Eye (tissue), 1 donor: ENCODE data around the gene SNAP29.
"Not testable (repeated sequence)": the region's sequence is repeated elsewhere in the genome, so short reads cannot be mapped to it uniquely, and the experiment has no call there.

Experiments used
- DNase-seq: peaks from one replicate; pipeline ENCODE4 v3.0.0-alpha.2; 2015

The SNAP29 gene

DNA sequence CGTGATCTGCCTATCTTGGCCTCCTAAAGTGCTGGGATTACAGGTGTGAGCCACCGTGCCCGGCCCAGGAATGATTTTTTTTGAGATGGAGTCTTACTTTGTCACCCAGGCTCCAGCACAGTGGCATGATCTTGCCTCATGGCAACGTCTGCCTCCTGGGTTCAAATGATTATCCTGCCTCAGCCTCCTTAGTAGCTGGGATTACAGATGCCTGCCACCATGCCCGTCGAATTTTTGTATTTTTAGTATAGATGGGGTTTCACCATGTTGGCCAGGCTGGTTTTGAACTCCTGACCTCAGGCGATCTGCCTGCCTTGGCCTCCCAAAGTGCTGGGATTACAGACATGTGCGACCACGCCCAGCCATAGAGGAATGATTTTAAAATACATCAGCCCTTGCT, 76.2 kb downstream of the SNAP29 start:
- not testable (repeated sequence) for DNase-seq

DNA sequence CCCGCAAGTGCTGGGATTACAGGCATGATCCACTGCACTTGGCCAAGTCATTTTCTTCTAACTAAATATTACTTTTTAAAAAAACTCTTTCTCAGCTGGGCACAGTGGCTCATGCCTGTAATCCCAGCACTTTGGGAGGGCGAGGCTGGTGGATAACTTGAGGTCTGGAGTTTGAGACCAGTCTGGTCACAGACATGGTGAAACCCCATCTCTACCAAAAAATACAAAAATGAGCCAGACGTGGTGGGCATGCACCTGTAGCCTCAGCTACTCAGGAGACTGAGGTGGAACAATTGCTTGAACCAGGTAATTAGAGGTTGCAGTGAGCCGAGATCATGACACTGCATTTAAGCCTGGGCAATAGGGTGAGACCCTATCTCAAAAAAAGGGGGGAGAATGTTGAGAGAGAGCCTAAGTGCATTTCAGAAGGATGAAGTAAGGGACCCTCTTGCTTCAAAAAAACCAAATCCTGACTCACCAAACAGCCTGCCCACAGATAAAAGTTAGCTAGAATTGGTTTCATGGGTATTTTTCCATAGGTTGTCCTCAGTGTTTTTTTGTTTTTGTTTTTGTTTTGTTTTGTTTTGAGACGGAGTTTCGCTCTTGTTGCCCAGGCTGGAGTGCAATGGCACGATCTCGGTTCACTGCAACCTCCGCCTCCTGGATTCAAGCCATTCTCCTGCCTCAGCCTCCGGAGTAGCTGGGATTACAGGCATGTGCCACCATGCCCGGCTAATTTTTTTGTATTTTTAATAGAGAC, 77.2 kb downstream of the SNAP29 start:
- DNase-seq, result not testable (repeated sequence)

DNA sequence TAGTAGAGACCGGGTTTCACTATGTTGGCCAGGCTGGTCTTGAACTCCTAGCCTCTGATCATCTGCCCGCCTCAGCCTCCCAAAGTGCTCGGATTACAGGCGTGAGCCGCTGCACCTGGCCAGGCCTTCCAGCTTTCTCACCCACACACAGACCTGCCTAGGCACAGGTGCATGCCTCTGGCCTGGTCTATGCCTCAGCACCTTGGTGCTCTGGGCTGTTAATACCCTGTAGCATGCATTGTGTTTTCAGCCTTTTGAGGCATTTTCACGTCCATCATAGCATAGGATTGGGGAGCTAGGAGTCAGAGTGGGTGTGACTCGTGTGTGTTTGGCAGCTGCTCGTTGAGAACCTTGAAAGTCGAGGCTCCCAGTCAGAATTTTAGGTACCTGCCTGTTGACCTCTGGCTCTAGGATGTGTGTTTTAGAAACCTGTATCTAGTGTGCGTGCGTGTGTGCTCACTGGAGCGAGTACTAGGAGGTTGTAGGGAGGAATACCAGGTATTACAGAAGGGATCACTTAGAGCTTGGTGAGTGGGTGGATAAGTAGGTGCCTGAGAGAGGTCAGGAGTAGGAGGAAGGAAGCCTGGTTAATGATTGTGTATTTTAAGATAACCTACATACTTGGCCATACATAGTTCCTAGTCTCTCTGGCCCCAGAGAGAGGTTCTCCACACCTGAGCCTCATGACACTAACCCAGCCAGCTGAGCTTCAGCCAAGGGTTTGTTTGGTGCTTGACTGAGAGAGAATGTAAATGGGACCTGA, 78.4 kb downstream of the SNAP29 start:
- DNase-seq, result no peak

DNA sequence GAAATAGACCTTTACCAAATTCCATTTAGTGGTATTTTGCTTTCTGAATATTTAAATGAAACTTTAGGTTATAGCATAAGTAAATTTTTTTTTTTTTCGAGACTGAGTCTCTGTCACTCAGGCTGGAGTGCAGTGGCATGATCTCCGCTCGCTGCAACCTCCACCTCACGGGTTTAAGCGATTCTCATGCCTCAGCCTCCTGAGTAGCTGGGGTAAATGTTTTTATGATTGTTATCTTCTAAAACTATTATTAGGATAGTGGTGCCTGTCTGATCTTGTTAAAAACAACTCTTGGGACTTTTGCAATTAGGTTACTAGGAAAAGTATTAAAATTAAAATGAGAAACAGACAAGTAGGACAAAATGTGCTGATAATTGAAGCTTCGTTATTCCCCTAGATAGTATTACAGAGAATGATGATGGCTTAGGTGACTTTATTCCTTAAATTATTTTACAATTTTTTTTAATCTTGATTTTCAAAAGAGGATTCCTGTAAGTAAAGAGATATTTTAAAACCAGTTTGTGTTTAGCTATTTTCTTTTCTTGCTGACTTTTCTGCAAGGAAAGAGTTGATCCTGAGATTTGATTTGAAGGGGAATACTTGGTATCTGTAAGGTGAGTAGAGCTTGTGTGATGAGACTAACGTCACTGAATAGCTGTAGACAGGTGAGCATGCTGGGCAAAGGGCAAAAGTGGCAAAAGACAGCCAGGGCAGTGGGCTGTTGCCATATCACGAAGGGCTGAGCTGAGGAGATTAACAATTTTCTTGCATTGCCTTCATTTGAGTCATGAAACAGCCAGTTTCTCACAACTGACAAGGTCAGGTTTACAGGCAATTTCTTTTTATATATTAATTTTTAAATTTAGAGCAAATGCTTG, 79.2 kb downstream of the SNAP29 start:
- DNase-seq, result no peak

DNA sequence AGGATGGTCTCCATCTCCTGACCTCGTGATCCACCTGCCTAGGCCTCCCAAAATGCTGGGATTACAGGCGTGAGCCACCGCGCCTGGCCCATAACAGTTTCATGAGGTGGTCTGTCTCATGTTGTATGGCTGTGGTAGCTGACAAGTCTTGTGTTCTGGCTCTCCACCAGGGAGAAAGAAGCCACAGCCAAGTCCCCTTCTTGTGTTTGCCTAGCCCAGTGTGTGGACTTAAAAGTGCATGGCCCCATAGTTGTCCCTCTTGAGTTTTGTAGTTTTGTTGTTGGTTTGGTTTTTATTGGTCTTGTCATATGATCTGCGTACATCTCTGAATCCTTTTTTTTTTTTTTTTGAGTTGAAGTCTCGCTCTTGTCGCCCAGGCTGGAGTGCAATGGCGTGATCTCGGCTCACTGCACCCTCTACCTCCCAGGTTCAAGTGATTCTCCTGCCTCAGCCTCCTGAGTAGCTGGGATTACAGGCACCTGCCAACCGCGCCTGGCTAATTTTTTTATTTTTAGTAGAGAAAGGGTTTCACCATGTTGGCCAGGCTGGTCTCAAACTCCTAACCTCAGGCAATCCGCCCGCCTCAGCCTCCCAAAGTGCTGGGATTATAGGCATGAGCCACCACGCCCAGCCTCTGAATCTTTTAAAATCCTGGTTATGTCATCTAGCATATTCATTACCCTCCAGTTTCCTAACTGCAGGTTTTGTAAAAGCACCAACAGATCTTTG, 80.8 kb downstream of the SNAP29 start:
- DNase-seq, result not testable (repeated sequence)

- DNase-seq, result peak; percentile 56
Observed at GRCh38 chr22:20940186-20940651, 81.4 kb downstream of the SNAP29 start.
